ENCODE results near the gene BACH2. TPM values are rescaled to one million over a fixed set of nuclear protein-coding genes. Genes with fewer than 3 reads are reported as not detected.

The BACH2 gene
- polyA plus RNA-seq, 1 donor (not counting 4 experiments of a cell fraction or from before 2014, with no cell fraction given) = 0.50 TPM

GRCh38 chr6:90020746-90021145, 275.9 kb downstream of the BACH2 start:
- H4K20me1 ChIP-seq (ENCODE audit: control insufficient read depth, extremely low read depth, insufficient read depth, low read length) = no peaks in the 10 kb centered on the region
- H3K4me3 ChIP-seq (ENCODE audit: control insufficient read depth in 2 of 3, extremely low read depth in 1 of 3, insufficient read depth in 2 of 3, low read depth in 1 of 3, low read length in 3 of 3) = no peak overlapping the region
- H3K9me3 ChIP-seq (ENCODE audit: control insufficient read depth, low read depth, low read length) = no peaks in the 10 kb centered on the region
- no peak for TF ChIP-seq EZH2 (IDR thresholded peaks at IDR 0.05; ENCODE audit: low read length)
- no peak for TF ChIP-seq CTCF (optimal IDR thresholded peaks at IDR 0.05 in 1 of 3, IDR thresholded peaks at IDR 0.05 in 1 of 3, conservative IDR thresholded peaks at IDR 0.05 in 1 of 3; ENCODE audit: extremely low read depth in 1 of 3, insufficient read depth in 2 of 3, low read length in 3 of 3)
- H3K27me3 ChIP-seq (ENCODE audit: control insufficient read depth, extremely low read depth, insufficient read depth, low read length) = no peaks in the 10 kb centered on the region
- H3K9me1 ChIP-seq (ENCODE audit: control insufficient read depth, extremely low read depth, insufficient read depth, low read length) = no peaks in the 10 kb centered on the region
- H3K27ac ChIP-seq (ENCODE audit: control insufficient read depth, insufficient read depth, low read length) = no peak overlapping the region
- H3K4me2 ChIP-seq (ENCODE audit: control insufficient read depth, extremely low read depth, insufficient read depth, low read depth, low read length) = no peak overlapping the region
- H3K4me1 ChIP-seq (ENCODE audit: control insufficient read depth, extremely low read depth, insufficient read depth, low read length) = peaks cover 5% of the 10 kb centered on the region
- no peaks in the 10 kb centered on the region for H3K36me3 ChIP-seq (ENCODE audit: control insufficient read depth in 2 of 2, extremely low read depth in 1 of 2, insufficient read depth in 2 of 2, low read length in 2 of 2)
- FAIRE-seq = no peak
- H3K9ac ChIP-seq (ENCODE audit: control insufficient read depth, extremely low read depth, insufficient read depth, low read length) = no peak overlapping the region
- no peaks in the 10 kb centered on the region for H3K79me2 ChIP-seq (ENCODE audit: control insufficient read depth, insufficient read depth, low read length)
- dilution Hi-C loops (cut with MboI; ENCODE audit: extremely low pct_ligation_motif_present, low sequenced_read_pairs) = no loop called here
- no peak for DNase-seq (ENCODE audit: low read depth, low spot score)
- no peak overlapping the region for H2AFZ ChIP-seq (ENCODE audit: control insufficient read depth, low read length)

GRCh38 chr6:90019216-90019615, 277.4 kb downstream of the BACH2 start:
- Histone ChIP-seq H2AFZ (ENCODE audit: control insufficient read depth, low read length) (no peak overlapping the region), H3K4me1 (ENCODE audit: control insufficient read depth, extremely low read depth, insufficient read depth, low read length) (no peaks in the 10 kb centered on the region), H3K9me3 (ENCODE audit: control insufficient read depth, low read depth, low read length) (no peaks in the 10 kb centered on the region), H3K27ac (ENCODE audit: control insufficient read depth, insufficient read depth, low read length) (no peak overlapping the region), H3K79me2 (ENCODE audit: control insufficient read depth, insufficient read depth, low read length) (no peaks in the 10 kb centered on the region), H3K9me1 (ENCODE audit: control insufficient read depth, extremely low read depth, insufficient read depth, low read length) (no peaks in the 10 kb centered on the region), H3K4me2 (ENCODE audit: control insufficient read depth, extremely low read depth, insufficient read depth, low read depth, low read length) (no peak overlapping the region), H3K9ac (ENCODE audit: control insufficient read depth, extremely low read depth, insufficient read depth, low read length) (no peak overlapping the region), H3K36me3 (ENCODE audit: control insufficient read depth in 2 of 2, extremely low read depth in 1 of 2, insufficient read depth in 2 of 2, low read length in 2 of 2) (no peaks in the 10 kb centered on the region), H3K27me3 (ENCODE audit: control insufficient read depth, extremely low read depth, insufficient read depth, low read length) (no peaks in the 10 kb centered on the region), H4K20me1 (ENCODE audit: control insufficient read depth, extremely low read depth, insufficient read depth, low read length) (no peaks in the 10 kb centered on the region), H3K4me3 (ENCODE audit: control insufficient read depth in 2 of 3, extremely low read depth in 1 of 3, insufficient read depth in 2 of 3, low read depth in 1 of 3, low read length in 3 of 3) (no peak overlapping the region)
- TF ChIP-seq EZH2 (IDR thresholded peaks at IDR 0.05; ENCODE audit: low read length) (no peak), CTCF (optimal IDR thresholded peaks at IDR 0.05 in 1 of 3, IDR thresholded peaks at IDR 0.05 in 1 of 3, conservative IDR thresholded peaks at IDR 0.05 in 1 of 3; ENCODE audit: extremely low read depth in 1 of 3, insufficient read depth in 2 of 3, low read length in 3 of 3) (no peak)
- FAIRE-seq (no peak), DNase-seq (ENCODE audit: low read depth, low spot score) (no peak)
- dilution Hi-C loops (cut with MboI; ENCODE audit: extremely low pct_ligation_motif_present, low sequenced_read_pairs) = no loop called here

Data from keratinocyte (primary cell).